Measurements from ENCODE around the gene NXN.
"Not testable (repeated sequence)": the region's sequence is repeated elsewhere in the genome, so short reads cannot be mapped to it uniquely, and the experiment has no call there.

The NXN gene

DNA sequence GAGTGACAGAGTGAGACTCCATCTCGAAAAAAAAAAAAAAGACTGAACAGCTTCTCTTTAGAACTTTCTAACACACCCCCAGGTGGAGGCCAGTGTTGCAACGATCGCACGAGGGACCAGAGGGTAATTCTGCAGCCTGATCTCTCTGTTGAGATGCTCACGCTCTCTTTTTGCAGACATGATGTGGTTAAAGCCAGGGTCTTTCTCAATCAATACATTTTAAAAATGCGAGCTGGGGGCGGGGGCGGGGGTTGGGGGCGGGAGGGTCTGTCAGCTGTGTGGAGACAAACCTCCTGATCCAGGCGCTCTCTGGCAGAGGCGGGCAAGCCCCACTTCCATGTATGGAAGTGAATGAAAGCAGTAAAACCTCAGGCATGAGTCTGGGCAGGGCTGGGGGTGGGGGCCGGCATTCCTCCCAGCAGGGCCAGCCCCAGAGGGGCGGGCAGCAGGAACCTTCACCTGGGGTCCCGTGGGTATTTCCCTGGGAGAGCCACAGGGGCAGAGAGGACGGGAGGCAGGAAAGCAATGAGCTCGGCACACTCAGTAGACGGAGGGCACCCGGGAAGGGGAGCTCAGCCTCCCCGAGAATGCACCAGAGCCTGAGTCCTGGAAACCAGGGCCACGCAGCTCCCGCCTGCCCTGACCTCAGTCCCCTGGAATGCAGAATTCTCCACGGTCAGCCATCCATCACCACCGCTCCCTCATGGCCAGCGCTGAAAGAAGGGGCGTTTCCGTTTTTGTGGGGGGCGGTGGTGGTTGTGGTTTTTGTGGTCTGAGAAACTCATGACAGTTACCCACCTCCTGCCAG is 28.0 kb downstream of the NXN start:
- DNase-seq, result no peak

DNA sequence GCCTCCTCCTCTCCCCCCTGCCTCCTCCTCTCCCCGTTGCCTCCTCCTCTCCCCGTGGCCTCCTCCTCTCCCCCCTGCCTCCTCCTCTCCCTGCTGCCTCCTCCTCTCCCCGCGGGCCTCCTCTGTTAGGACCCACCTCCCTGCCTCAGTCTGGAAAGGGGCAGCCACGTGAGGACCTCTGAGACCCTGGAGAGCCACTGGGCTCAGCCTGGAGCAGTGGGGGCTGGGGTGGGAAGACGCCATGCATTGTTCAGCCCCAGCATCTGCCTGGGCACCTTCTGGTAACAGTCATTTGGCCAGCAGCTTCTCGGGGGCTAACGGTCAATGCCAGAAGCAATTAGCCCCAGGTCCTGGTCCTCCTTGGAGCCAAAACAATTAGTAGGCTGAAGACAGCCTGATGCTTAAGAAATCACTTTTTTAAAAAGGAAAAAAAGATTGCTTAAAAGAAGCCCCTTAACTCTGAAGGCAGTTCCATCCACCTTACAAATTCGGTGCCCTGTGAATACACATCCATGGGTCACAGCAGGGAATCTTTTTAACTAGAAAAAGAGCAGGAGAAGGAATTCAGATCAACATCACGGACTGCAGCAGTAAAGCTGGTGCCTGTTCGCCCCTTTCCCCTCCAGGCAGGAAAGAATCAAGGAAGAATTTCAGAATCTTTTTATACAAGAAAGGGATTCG is 29.8 kb downstream of the NXN start:
- no peak for DNase-seq

DNA sequence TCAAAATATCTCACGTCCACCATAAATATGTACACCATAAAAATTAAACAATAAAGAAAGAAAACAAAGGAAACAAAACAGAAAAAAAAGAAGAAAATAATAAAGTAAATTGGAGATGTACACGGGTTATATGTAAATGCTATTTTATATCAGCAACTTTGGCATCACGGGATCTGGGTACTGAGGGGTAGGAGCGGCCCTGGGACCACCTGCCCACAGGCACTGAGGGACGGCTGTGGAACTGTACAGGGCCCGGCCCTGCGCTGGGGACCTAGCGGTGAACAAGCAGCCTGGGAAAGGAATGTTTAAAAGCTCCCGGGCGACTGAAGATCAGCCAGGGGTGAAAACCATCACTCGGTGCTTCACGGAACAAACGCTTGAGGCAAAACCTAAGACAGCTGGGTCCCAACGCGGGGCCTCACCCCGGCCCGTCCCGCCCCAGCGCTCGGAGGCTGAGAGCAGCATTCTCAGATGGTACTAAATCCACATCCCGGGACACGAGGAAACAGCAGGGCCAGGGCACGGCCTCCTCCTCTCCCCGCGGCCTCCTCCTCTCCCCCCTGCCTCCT is 31.2 kb downstream of the NXN start:
- DNase-seq, result no peak

- DNase-seq, result no peak
Measured at GRCh38 chr17:946510-947236, 32.9 kb downstream of the NXN start.

DNA sequence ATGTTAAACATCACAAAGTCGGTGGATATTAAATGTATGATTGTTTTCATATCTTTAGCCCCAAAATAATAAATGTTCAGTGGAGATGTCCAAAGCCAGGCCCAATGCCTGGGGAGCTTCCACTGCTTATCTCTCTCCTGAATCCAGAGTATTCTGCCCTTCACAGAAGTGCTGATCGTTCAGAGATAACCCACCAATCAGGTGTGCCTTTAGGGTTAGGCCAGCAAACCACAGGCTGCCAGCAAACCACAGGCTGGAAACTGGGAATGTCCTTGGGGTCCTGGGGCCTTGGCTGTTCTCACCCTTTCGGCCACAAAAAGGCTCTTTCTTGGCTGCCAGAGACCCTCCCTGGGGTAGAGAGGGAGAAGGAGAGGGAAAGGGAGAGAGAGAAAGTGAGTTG is 33.9 kb downstream of the NXN start:
- no peak for DNase-seq

DNA sequence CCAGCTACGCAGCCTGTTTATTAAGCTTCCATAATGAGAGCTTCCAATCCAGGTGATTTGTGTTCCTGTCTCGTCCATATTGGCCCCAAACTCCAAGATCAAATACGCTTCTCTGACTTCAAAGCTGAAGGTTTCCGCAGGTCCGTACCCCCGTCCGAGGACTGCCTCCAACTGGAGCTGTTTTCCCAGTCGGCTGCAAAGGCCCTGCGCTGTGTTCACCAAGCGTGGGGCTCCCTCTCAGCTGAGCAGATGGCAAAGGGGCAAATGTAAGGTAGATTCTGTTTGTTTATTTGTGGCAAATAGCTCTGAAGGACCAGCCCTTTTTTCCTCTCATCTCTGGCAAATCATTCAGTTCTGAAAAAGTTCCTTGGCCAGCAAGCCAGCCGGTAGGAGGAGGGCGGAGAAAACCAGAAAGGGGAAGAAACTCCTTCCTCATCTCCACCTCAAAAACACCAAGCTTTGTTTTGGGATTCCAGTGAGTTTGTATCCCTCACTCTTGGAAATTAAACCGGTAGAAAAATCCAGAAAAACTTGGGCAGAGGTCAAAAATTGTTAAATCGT is 35.2 kb downstream of the NXN start:
- DNase-seq, result no peak

GRCh38 chr17:935485-935884 is 44.1 kb downstream of the NXN start:
- DNase-seq, result no peak

DNA sequence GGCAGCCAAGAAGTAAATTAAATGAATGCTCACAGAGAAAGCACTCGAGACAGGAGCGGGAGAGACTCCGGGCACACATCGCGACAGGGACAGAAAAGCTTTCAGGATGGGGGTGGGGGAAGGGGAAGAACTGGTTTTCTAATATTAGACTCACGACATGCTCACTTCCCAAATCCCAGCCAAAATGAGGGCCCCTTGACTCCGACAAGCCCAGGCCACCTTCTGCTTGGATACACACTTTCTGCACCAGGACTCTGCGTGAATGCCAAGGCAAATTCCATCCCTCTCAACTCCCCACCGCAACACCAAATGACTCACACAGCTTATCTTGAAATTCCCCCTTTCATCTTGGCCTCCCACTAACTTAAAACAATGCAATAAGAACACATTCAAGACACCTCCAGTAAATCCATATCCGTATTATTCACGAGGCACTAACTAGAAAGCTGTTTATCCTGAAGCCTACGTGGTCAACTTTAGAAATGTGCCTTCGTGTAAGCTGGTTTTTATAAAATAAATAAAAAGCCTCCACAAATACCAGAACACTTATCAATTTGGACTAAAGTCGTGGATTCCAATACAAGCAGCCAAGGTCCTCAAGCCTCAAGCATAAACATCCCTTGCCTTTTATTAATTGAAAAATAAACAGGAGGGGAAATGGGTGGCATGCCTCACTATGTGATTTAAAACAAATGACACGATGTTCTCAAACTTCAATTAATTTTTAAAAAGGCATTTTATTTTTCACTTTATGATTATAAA is 46.1 kb downstream of the NXN start:
- no peak for DNase-seq

DNA sequence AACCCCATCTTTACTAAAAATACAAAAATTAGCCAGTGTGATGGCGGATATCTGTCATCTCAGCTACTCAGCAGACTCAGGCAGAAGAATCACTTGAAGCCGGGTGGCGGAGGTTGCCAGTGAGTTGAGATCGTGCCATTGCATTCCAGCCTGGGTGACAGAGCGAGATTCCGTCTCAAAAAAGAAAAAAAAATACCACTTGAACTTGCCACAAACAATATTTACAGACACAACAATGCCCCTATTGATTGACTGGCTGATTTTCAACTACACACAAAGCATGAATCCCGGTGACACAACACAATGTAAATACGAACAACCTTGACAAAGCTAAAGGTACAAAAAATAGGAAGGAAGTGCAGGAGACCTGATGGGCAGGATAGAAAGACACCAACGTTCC is 49.3 kb downstream of the NXN start:
- no peak for DNase-seq

DNA sequence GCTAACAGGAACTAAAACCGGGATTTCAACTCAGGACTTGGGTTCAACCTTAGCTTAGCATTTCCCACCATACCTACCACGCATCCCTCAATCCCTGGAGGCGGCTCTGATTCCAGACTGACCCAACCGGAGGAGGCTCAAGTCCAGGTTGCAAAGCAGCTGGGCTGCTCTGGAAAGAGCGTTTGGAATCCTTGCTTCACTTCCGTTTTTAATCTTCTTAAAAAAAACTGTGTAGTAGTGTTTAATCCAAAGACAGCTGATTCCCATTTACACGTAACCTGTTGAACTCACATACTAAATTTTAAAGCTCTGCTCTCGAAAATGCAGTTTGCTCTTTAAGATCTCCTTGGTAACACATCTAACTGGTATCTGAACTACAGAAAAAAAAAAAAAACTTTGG is 50.0 kb downstream of the NXN start:
- no peak for DNase-seq

GRCh38 chr17:927611-928461 is 51.7 kb downstream of the NXN start:
- no peak for DNase-seq

GRCh38 chr17:925817-926216 is 53.8 kb downstream of the NXN start:
- DNase-seq, result no peak

GRCh38 chr17:924711-925475 is 54.7 kb downstream of the NXN start:
- DNase-seq, result no peak

- not testable (repeated sequence) for DNase-seq
Measured at GRCh38 chr17:924306-924705, 55.3 kb downstream of the NXN start.

- DNase-seq, result no peak
Measured at GRCh38 chr17:923633-924032, 55.9 kb downstream of the NXN start.

DNA sequence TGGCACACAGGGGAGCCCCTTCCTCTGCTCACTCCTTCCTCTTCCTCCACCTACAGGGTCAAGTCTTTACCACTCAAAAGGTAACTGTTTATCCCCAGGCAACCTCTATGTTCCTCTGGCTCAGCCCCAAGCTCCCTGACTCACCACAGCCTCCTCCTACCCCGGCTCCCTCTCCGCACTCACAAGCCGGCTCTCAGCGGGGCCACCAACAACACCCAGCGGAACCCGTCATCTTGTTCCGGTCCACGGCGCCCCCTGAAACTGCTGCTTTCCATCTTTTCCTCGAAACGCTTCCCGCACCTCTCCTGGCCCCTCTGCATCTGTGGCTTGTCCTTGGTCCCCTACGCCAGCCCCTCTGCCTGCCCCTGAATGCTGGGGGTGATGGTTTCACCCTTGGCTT is 58.4 kb downstream of the NXN start:
- no peak for DNase-seq

DNA sequence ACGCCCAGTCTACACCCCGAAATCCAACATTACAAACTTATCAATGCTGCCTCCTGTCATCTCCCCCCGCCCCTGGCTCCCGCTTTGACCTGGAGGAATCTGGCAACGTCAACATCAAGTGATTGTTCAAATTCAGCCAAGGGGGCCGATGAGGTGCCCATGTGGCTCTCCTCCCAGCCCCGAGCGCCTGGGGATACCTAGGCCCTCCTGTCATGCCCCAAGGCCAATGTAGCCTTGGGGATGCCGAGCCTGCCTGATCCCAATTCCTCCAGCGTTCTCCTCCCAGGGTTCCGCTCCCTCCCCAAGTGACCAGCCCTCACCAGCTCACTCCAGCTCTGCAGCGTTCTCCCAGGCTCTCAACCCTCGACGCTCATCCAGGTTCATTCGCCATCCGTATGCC is 59.4 kb downstream of the NXN start:
- DNase-seq, result no peak

GRCh38 chr17:917941-918740 is 61.4 kb downstream of the NXN start:
- no peak for DNase-seq

GRCh38 chr17:917391-917811 is 62.2 kb downstream of the NXN start:
- no peak for DNase-seq

GRCh38 chr17:916315-916714 is 63.3 kb downstream of the NXN start:
- no peak for DNase-seq
